T-helper 17 cell (primary cell): ENCODE data around the gene PARVA. TPM values are rescaled to one million over a fixed set of nuclear protein-coding genes. Genes with fewer than 3 reads are reported as not detected.
"Not testable (repeated sequence)": the region's sequence is repeated elsewhere in the genome, so short reads cannot be mapped to it uniquely, and the experiment has no call there.

Experiments used
- ATAC-seq: fragments of 150-1000 bp; cut with Tn5 transposase; 2 replicates; pipeline ENCODE4 v1.10.0; 2021; ENCODE audit warnings: mild to moderate bottlenecking, moderate library complexity
- DNase-seq, 3 donors: peaks; one replicate each; pipeline versions ENCODE4 v3.0.0 to v3.0.0-alpha.2; 2020 to 2021
- H3K9me3 ChIP-seq: one replicate; pipeline ENCODE4 v1.7.0; 2013; ENCODE audit warnings: low read length, mild to moderate bottlenecking; ENCODE audit not compliant: control insufficient read depth, poor library complexity, severe bottlenecking
- H3K27ac Mint-ChIP-seq: one replicate; pipeline ENCODE4 v1.8.0; 2022; ENCODE audit warnings: mild to moderate bottlenecking, moderate library complexity, mixed read lengths
- H3K27me3 Mint-ChIP-seq: one replicate; pipeline ENCODE4 v1.8.0; 2022; ENCODE audit warnings: mixed read lengths
- H3K36me3 Mint-ChIP-seq: one replicate; pipeline ENCODE4 v1.8.0; 2022; ENCODE audit warnings: low read depth, mixed read lengths
- H3K4me1 Mint-ChIP-seq: one replicate; pipeline ENCODE4 v1.8.0; 2022; ENCODE audit warnings: mild to moderate bottlenecking, mixed read lengths
- H3K4me3 Mint-ChIP-seq: one replicate; pipeline ENCODE4 v1.8.0; 2022; ENCODE audit warnings: mild to moderate bottlenecking, moderate library complexity, mixed read lengths
- total RNA-seq, 4 donors: library from RNA in 2 of 4; stranded (reverse) in 2 of 4; gene quantifications; one replicate each; pipeline ENCODE4 v1.2.3 and lab custom pipeline; 2022 to 2026

Gene PARVA
- total RNA-seq, 2 donors from 2014 or later, result 0.16 to 1.8 TPM

GRCh38 chr11:12520054-12520453, 142.7 kb downstream of the PARVA start:
- H3K9me3 ChIP-seq, result no peaks in the 10 kb centered on the region
- DNase-seq (no peak), ATAC-seq (no peak)
- Mint-ChIP-seq H3K27ac (no peak overlapping the region), H3K27me3 (peaks cover 41% of the 10 kb centered on the region), H3K4me3 (no peak overlapping the region), H3K36me3 (no peaks in the 10 kb centered on the region), H3K4me1 (no peaks in the 10 kb centered on the region)

GRCh38 chr11:12520576-12520975, 143.2 kb downstream of the PARVA start:
- not testable (repeated sequence) for H3K9me3 ChIP-seq, H3K4me1 Mint-ChIP-seq, DNase-seq, H3K36me3 Mint-ChIP-seq, H3K4me3 Mint-ChIP-seq, ATAC-seq, H3K27ac Mint-ChIP-seq
- peaks cover 41% of the 10 kb centered on the region for H3K27me3 Mint-ChIP-seq

- Mint-ChIP-seq H3K27me3 (peaks cover 35% of the 10 kb centered on the region), H3K27ac (no peak overlapping the region), H3K4me3 (no peak overlapping the region), H3K4me1 (no peaks in the 10 kb centered on the region), H3K36me3 (no peaks in the 10 kb centered on the region)
- ATAC-seq (no peak), DNase-seq (no peak)
- no peaks in the 10 kb centered on the region for H3K9me3 ChIP-seq
Measured at GRCh38 chr11:12523180-12523924, 146.0 kb downstream of the PARVA start.

- Mint-ChIP-seq H3K4me1 (no peaks in the 10 kb centered on the region), H3K27me3 (peaks cover 22% of the 10 kb centered on the region), H3K36me3 (no peaks in the 10 kb centered on the region), H3K27ac (no peak overlapping the region), H3K4me3 (no peak overlapping the region)
- ATAC-seq (no peak), DNase-seq (no peak)
- H3K9me3 ChIP-seq, result no peaks in the 10 kb centered on the region
Measured at GRCh38 chr11:12524865-12525264, 147.5 kb downstream of the PARVA start.

GRCh38 chr11:12525466-12526055, 148.2 kb downstream of the PARVA start:
- H3K27ac Mint-ChIP-seq, result no peak overlapping the region
- no peak overlapping the region for H3K4me3 Mint-ChIP-seq
- no peak for DNase-seq
- H3K27me3 Mint-ChIP-seq, result peaks cover 15% of the 10 kb centered on the region
- H3K9me3 ChIP-seq, result no peaks in the 10 kb centered on the region
- no peaks in the 10 kb centered on the region for H3K36me3 Mint-ChIP-seq
- ATAC-seq, result no peak
- no peaks in the 10 kb centered on the region for H3K4me1 Mint-ChIP-seq

GRCh38 chr11:12526789-12527188, 149.4 kb downstream of the PARVA start:
- Mint-ChIP-seq H3K27me3 (peaks cover 9% of the 10 kb centered on the region), H3K36me3 (no peaks in the 10 kb centered on the region), H3K27ac (no peak overlapping the region), H3K4me1 (no peaks in the 10 kb centered on the region), H3K4me3 (no peak overlapping the region)
- H3K9me3 ChIP-seq, result no peaks in the 10 kb centered on the region
- ATAC-seq, result no peak
- DNase-seq, result no peak

- Mint-ChIP-seq H3K27me3 (peaks cover 17% of the 10 kb centered on the region), H3K4me3 (no peak overlapping the region), H3K27ac (no peak overlapping the region), H3K36me3 (no peaks in the 10 kb centered on the region), H3K4me1 (no peaks in the 10 kb centered on the region)
- H3K9me3 ChIP-seq, result no peaks in the 10 kb centered on the region
- DNase-seq, result no peak
- ATAC-seq, result no peak
Measured at GRCh38 chr11:12528487-12528886, 151.1 kb downstream of the PARVA start.

- Mint-ChIP-seq H3K4me1 (no peaks in the 10 kb centered on the region), H3K36me3 (no peaks in the 10 kb centered on the region), H3K4me3 (no peak overlapping the region), H3K27ac (no peak overlapping the region), H3K27me3 (peaks cover 17% of the 10 kb centered on the region)
- ATAC-seq (no peak), DNase-seq (no peak)
- H3K9me3 ChIP-seq, result no peaks in the 10 kb centered on the region
Measured at GRCh38 chr11:12529041-12529440, 151.7 kb downstream of the PARVA start.

- Mint-ChIP-seq H3K4me1 (no peaks in the 10 kb centered on the region), H3K4me3 (no peak overlapping the region)
- ATAC-seq, result no peak
Measured at GRCh38 chr11:12529793-12530192, 152.4 kb downstream of the PARVA start.

GRCh38 chr11:12531020-12531419, 153.6 kb downstream of the PARVA start:
- ATAC-seq (no peak), DNase-seq (no peak)
- no peaks in the 10 kb centered on the region for H3K36me3 Mint-ChIP-seq
- H3K27me3 Mint-ChIP-seq, result peaks cover 11% of the 10 kb centered on the region
- no peaks in the 10 kb centered on the region for H3K4me1 Mint-ChIP-seq
- H3K27ac Mint-ChIP-seq, result no peak overlapping the region
- H3K4me3 Mint-ChIP-seq, result no peak overlapping the region
- H3K9me3 ChIP-seq, result no peaks in the 10 kb centered on the region

More at GRCh38 chr11:12529793-12530192, 152.4 kb downstream of the PARVA start:
- Mint-ChIP-seq H3K27ac (no peak overlapping the region), H3K27me3 (peaks cover 13% of the 10 kb centered on the region), H3K36me3 (no peaks in the 10 kb centered on the region)
- DNase-seq, result no peak
- no peaks in the 10 kb centered on the region for H3K9me3 ChIP-seq

GRCh38 chr11:12531681-12532080, 154.3 kb downstream of the PARVA start:
- ATAC-seq (no peak), DNase-seq (no peak)
- no peak overlapping the region for H3K4me3 Mint-ChIP-seq
- H3K4me1 Mint-ChIP-seq, result no peaks in the 10 kb centered on the region
- H3K27me3 Mint-ChIP-seq, result peaks cover 11% of the 10 kb centered on the region
- H3K9me3 ChIP-seq, result no peaks in the 10 kb centered on the region
- peaks cover 2% of the 10 kb centered on the region for H3K36me3 Mint-ChIP-seq
- no peak overlapping the region for H3K27ac Mint-ChIP-seq

- H3K36me3 Mint-ChIP-seq, result peaks cover 2% of the 10 kb centered on the region
- H3K4me3 Mint-ChIP-seq, result no peak overlapping the region
Measured at GRCh38 chr11:12532580-12532979, 155.2 kb downstream of the PARVA start.

GRCh38 chr11:12534549-12534948, 157.2 kb downstream of the PARVA start:
- no peaks in the 10 kb centered on the region for H3K9me3 ChIP-seq
- H3K4me1 Mint-ChIP-seq, result no peaks in the 10 kb centered on the region
- H3K27me3 Mint-ChIP-seq, result peaks cover 22% of the 10 kb centered on the region
- ATAC-seq (no peak), DNase-seq (no peak)
- H3K4me3 Mint-ChIP-seq, result no peak overlapping the region
- H3K27ac Mint-ChIP-seq, result peak overlapping the region; percentile 39
- H3K36me3 Mint-ChIP-seq, result peaks cover 2% of the 10 kb centered on the region

More at GRCh38 chr11:12532580-12532979, 155.2 kb downstream of the PARVA start:
- DNase-seq (no peak), ATAC-seq (no peak)
- peaks cover 11% of the 10 kb centered on the region for H3K27me3 Mint-ChIP-seq
- H3K9me3 ChIP-seq, result no peaks in the 10 kb centered on the region
- H3K4me1 Mint-ChIP-seq, result no peaks in the 10 kb centered on the region
- no peak overlapping the region for H3K27ac Mint-ChIP-seq

- Mint-ChIP-seq H3K27ac (no peak overlapping the region), H3K36me3 (peaks cover 2% of the 10 kb centered on the region), H3K4me3 (no peak overlapping the region), H3K27me3 (peaks cover 22% of the 10 kb centered on the region), H3K4me1 (no peaks in the 10 kb centered on the region)
- ATAC-seq (no peak), DNase-seq (no peak)
- no peaks in the 10 kb centered on the region for H3K9me3 ChIP-seq
Measured at GRCh38 chr11:12535321-12535720, 157.9 kb downstream of the PARVA start.
